Lung microvascular endothelial cell (primary cell): ENCODE results near the gene SRPK3. TPM values are rescaled to one million over a fixed set of nuclear protein-coding genes. Genes with fewer than 3 reads are reported as not detected.
"Not testable (repeated sequence)": the region's sequence is repeated elsewhere in the genome, so short reads cannot be mapped to it uniquely, and the experiment has no call there.

Experiments
- DNase-seq, 2 donors: peaks; one replicate each; pipeline versions ENCODE4 v3.0.0 to v3.0.0-alpha.2; 2010; ENCODE audit warnings: low read depth in 2 of 2
- total RNA-seq: library from RNA; depleted of rRNA; stranded (reverse); fragments of >200 nt; gene quantifications from 2 replicates; pipeline ENCODE4 v1.2.1, GENCODE V29; 2014

SRPK3 gene
- total RNA-seq, 1 donor from 2014 or later = 0.40 TPM

DNA sequence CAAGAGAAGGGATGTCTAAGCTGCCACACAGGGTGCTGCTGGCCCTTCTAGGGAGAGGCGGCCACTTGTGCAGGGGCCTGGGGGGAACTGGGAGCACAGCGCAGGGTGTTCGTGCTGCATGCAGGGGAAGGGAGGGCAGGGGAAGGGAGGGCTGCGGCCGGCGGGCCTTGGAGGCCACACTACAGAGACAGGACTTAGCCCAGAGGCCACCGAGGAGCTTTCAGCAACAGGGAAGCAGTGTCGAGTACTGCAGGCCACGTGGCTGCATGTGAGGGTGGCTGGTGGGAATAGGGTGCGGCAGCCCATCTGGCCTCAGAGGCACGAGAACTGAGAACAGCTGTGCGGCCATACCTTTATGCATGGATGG, 35.8 kb upstream of the SRPK3 start:
- DNase-seq = not testable (repeated sequence)

GRCh38 chrX:153746359-153746758, 34.5 kb upstream of the SRPK3 start:
- DNase-seq = no peak

- DNase-seq = not testable (repeated sequence)
These were observed 33.9 kb upstream of the SRPK3 start for GRCh38 chrX:153746991-153747390.

DNA sequence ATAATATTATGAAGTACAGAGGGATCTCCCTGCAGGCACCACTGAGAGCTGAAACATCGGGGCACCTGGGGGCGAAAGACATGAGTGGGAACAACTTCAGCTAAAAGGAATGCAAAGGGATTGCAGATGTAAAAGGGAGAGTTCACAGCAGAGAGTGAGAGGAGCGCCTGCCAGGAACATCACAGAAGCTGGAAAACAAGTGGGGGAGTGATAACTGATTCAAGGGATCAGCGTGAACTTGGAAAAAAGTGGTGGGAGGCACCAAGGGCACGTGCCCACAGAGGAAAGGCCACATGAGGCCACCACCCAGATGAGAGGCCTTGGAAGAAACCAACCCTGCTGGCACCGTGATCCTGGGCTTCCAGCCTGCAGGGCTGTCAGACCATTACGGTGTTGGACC, 31.8 kb upstream of the SRPK3 start:
- not testable (repeated sequence) for DNase-seq

DNA sequence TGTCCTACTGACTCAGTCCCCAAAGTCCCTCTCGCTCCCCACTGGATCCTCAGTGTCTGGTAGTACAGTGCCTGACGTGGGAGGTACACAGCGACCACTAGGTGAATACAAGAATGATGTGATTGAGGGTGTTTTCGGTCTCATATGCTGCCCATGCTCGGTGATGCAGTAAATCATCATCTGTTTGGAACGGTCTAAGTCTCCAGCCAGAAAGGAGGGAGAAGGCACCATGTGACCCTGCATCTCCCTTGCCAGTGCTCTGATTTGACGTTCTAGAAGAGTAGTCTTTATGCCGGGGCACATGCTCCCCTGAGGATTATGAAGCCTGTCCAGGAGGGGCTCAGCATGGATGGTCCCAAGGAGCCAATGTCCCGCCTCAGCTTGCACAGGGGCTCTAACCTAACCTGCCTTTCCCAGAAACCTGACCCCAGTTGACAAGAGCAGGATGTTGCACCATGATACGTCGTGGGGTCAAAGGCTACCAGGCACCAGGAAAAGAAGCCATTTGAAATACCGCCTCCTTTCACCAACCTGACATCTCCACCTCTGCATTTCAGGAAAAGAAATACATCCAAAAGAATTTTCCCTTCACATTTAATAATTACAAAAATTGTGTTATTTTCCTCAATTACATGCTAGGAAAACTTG, 30.6 kb upstream of the SRPK3 start:
- DNase-seq = no peak

- no peak for DNase-seq
These were observed 25.7 kb upstream of the SRPK3 start for GRCh38 chrX:153755136-153755535.

DNA sequence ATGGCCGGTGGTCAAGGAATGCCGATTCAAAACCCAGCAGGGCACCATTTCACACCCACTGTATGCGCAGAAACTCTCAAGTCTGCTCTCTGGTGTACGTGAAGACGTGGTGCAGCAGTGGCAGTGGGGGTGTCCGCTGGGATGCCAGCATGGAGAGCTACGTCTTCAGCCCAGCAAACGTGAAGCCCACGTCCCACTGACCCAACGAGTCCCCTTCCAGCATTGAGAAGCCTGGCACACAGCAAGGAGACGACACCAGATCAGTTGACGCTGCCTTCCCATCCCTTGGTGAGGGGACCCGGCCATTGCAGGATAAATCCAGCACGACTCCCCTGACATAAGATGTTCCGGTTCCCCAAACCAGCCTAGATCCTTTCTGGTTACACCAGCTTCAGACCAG, 19.0 kb upstream of the SRPK3 start:
- DNase-seq = no peak

DNA sequence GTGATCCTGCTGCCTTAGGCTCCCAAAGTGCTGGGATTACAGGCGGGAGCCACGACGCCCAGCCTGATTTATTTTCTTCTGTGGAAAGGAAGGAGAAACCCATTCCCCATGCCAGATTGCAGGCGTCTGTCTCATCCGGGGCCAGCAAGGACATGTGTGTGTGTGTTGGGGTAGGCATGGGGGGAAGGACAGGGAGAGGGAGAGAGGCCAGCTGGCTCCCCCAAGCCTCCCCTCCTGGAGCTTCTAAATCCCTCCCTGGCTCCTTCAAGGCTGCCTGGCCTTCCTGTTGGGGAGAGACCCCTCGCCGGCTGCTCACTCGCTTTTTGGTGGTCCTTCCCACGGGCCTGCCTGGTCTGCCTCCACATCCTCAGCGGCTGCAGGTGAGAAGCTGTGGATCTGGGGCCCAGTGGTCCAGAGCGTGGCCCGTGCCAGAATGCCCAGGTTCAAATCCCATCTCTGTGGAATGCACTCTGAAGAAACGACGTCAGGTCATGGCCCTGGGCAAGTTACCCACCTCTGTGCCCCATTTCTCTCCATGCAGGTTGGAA, 18.1 kb upstream of the SRPK3 start:
- no peak for DNase-seq

GRCh38 chrX:153763298-153763932, 17.4 kb upstream of the SRPK3 start:
- no peak for DNase-seq

DNA sequence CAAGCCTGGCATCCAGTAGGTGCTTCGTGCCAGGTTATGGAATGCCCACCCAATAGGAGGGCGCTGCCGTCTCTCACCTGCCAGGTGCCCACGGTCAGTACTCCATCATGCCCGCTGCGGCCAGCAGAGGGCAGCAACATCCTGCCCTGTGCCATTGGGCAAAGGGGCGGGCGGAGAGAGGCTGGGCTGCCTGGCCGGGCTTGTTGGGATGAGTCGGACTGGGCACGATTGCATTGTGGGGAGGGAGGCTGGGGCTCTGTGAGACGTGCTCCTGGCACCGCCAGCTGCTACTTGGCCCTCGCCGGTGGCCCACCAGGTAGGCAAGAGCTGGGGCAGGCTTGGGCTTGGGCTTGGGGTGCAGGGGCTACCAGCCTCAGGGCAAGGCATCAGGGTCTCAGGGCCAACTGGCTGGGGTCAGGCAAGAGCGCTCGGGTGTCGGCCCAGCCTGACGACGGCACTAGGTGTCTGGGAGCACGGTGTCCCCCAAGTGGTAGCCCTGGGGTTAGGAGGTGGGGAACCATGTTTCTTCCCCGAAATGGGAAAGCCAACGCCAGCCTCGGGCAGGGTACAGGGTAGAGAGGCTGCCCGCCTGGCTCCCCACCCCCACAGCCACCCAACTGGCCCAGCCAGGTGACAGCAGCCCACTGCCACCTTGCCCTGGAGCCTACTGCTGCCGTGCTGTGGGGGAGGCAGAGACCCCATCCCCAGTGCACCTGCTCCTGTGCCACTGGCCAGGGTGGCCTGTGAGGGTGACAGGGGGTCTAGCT, 16.7 kb upstream of the SRPK3 start, which contains the start of gene PLXNB3:
Gene PLXNB3 (plus strand): TSS at position 261 of the 767 bp plus-strand sequence. CDS start 1,287 bp downstream, outside the sequence.
- DNase-seq = peak; percentile 66 to 81

GRCh38 chrX:153764786-153765137, 16.1 kb upstream of the SRPK3 start:
- no peak for DNase-seq

DNA sequence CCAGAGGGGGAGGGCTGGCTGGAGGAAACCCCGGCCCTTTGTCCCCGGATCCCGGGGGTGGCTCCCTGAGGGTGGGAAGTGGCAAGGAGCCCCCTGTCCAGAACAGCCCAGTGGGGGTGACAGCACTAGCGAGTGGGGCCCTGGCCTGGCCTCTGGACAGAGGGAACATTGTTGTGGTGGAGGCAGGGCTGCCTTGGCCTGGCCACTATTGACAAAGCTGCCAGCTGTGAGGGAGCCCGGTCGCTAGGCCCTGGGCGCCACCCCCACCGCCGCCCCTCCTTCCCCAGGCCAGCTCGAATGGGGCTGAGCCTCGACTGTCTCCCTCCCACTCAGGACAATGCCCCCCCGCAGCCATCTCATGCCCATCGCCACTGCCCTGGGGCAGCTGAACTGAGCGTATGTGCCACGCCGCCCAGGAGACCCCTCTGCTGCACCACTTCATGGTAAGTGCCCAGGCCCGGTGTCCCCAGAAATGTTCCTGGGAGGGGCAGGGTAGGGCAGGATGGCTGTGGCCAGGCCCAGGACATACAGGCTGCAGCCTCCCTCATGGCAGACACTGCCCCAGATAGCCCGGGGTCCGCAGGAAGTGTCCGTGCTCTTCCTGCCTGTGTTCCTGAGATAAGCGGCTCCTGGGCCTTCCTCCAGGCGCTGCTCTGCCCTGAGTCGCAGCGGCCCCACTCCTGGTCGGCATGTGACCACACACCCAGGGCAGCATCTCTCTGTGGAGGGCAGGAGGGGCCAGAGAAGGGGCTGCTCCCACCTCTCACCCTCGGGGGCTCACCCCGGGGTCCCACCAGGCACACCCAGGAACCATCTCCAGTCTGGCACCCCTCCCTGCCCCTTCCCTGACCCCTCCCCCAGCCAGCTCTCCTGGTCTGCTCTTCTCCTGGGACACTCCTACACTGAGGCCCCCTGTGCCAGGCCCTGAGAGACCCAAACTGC, 15.4 kb upstream of the SRPK3 start:
- peak; percentile 37 to 70 for DNase-seq

- DNase-seq = peak; percentile 53 to 67
These were observed 14.6 kb upstream of the SRPK3 start for GRCh38 chrX:153766098-153766817.

DNA sequence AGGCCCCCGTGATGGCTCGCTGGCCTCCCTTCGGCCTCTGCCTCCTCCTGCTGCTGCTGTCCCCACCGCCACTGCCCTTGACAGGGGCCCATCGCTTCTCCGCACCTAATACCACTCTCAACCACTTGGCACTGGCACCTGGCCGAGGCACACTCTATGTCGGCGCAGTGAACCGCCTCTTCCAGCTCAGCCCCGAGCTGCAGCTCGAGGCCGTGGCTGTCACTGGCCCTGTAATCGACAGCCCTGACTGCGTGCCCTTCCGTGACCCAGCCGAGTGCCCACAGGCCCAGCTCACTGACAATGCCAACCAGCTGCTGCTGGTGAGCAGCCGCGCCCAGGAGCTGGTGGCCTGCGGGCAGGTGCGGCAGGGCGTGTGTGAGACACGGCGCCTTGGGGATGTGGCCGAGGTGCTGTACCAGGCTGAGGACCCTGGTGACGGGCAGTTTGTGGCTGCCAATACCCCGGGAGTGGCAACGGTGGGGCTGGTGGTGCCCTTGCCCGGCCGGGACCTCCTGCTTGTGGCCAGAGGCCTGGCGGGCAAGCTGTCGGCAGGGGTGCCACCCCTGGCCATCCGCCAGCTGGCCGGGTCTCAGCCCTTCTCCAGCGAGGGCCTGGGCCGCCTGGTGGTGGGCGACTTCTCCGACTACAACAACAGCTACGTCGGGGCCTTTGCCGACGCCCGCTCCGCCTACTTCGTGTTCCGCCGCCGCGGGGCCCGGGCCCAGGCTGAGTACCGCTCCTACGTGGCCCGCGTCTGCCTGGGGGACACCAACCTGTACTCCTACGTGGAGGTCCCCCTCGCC, 13.8 kb upstream of the SRPK3 start:
- DNase-seq = no peak

- DNase-seq = no peak
These were observed 13.2 kb upstream of the SRPK3 start for GRCh38 chrX:153767674-153768055.

- DNase-seq = peak in 1 of 2 donors; percentile 16
These were observed 12.3 kb upstream of the SRPK3 start for GRCh38 chrX:153768311-153769157.

- no peak for DNase-seq
These were observed 11.5 kb upstream of the SRPK3 start for GRCh38 chrX:153769158-153769864.
